GM19455 (cell line): ENCODE measurements around the gene MACROD2.

Experiments
- ATAC-seq: cut with Tn5 transposase; IDR thresholded peaks from one replicate; pipeline ENCODE4 v1.9.1; 2021; ENCODE audit not compliant: unreplicated experiment

Gene MACROD2

GRCh38 chr20:15848126-15848525, 1852.8 kb downstream of the MACROD2 start:
- ATAC-seq, result no peak

- ATAC-seq, result no peak
These were observed 1853.8 kb downstream of the MACROD2 start for GRCh38 chr20:15848995-15849610.

- ATAC-seq, result no peak
These were observed 1856.4 kb downstream of the MACROD2 start for GRCh38 chr20:15851576-15852215.

- ATAC-seq, result no peak
These were observed 1859.6 kb downstream of the MACROD2 start for GRCh38 chr20:15854911-15855310.

- ATAC-seq, result peak; percentile 77
These were observed 1862.0 kb downstream of the MACROD2 start for GRCh38 chr20:15857173-15857784.

GRCh38 chr20:15859061-15859460, 1863.7 kb downstream of the MACROD2 start:
- ATAC-seq, result no peak

GRCh38 chr20:15860850-15861249, 1865.5 kb downstream of the MACROD2 start:
- ATAC-seq, result no peak

- ATAC-seq, result no peak
These were observed 1866.9 kb downstream of the MACROD2 start for GRCh38 chr20:15862178-15862577.

- no peak for ATAC-seq
These were observed 1868.4 kb downstream of the MACROD2 start for GRCh38 chr20:15863735-15864134.

GRCh38 chr20:15865553-15865952, 1870.2 kb downstream of the MACROD2 start:
- no peak for ATAC-seq

GRCh38 chr20:15866916-15867730, 1871.8 kb downstream of the MACROD2 start:
- no peak for ATAC-seq

- ATAC-seq, result no peak
These were observed 1872.6 kb downstream of the MACROD2 start for GRCh38 chr20:15867899-15868298.

- no peak for ATAC-seq
These were observed 1880.1 kb downstream of the MACROD2 start for GRCh38 chr20:15875446-15875845.

GRCh38 chr20:15882553-15882952, 1887.2 kb downstream of the MACROD2 start:
- ATAC-seq, result no peak

- ATAC-seq, result no peak
These were observed 1890.9 kb downstream of the MACROD2 start for GRCh38 chr20:15886250-15886649.

GRCh38 chr20:15887387-15887786, 1892.1 kb downstream of the MACROD2 start:
- no peak for ATAC-seq

- no peak for ATAC-seq
These were observed 1893.7 kb downstream of the MACROD2 start for GRCh38 chr20:15889061-15889460.

GRCh38 chr20:15889514-15890256, 1894.4 kb downstream of the MACROD2 start:
- no peak for ATAC-seq

- no peak for ATAC-seq
These were observed 1895.2 kb downstream of the MACROD2 start for GRCh38 chr20:15890407-15890982.

GRCh38 chr20:15895126-15895525, 1899.8 kb downstream of the MACROD2 start:
- ATAC-seq, result no peak
